GM19328 (cell line): ENCODE data around the gene CKB.

Experiments used
- ATAC-seq: cut with Tn5 transposase; IDR thresholded peaks from one replicate; pipeline ENCODE4 v1.9.1; 2021; ENCODE audit warnings: mild to moderate bottlenecking, moderate library complexity; ENCODE audit not compliant: unreplicated experiment

Gene CKB

DNA sequence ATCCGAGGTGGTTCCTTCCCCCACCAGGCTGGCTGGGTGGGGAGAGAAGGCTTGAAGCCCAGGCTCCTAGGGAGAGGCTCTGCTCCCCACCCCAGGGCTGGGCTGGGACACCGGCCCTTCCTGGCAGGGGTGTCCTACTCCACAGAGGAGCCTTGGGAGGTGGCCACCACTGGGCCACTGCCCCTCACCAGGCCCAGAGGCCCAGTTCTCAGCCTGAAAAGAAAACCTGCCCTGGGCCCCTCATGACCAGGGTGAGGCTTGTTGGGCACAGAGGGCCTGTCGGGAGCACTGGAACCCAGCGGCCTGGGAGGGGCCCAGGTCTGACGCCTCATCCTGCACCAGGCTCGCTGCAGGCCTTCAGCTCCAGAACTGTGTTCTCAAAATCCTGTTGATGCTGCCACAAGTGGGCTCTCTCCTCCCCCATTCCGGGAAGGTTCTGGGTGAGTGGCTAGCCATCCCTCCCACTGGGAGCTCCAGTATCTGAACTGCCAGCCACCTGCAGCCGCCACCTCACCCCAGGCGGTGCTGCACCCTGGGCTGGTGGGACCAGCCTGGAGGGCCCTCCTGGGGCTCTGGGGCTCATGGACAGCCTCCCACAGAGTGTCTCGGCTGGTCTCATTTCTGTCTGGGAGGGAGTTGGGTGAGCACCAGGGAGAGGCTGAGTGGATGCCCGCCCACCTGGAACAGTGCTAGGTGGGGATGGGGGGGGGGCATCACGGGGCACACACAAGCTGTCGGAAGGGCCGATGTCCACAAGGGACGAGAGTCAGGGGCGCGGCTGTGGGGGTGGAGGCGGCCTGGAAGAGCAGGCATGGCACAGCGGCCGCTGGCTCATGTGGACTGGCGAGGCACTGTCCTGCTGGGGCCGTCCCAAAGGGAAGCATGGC, 28.1 kb upstream of the CKB start:
- no peak for ATAC-seq

DNA sequence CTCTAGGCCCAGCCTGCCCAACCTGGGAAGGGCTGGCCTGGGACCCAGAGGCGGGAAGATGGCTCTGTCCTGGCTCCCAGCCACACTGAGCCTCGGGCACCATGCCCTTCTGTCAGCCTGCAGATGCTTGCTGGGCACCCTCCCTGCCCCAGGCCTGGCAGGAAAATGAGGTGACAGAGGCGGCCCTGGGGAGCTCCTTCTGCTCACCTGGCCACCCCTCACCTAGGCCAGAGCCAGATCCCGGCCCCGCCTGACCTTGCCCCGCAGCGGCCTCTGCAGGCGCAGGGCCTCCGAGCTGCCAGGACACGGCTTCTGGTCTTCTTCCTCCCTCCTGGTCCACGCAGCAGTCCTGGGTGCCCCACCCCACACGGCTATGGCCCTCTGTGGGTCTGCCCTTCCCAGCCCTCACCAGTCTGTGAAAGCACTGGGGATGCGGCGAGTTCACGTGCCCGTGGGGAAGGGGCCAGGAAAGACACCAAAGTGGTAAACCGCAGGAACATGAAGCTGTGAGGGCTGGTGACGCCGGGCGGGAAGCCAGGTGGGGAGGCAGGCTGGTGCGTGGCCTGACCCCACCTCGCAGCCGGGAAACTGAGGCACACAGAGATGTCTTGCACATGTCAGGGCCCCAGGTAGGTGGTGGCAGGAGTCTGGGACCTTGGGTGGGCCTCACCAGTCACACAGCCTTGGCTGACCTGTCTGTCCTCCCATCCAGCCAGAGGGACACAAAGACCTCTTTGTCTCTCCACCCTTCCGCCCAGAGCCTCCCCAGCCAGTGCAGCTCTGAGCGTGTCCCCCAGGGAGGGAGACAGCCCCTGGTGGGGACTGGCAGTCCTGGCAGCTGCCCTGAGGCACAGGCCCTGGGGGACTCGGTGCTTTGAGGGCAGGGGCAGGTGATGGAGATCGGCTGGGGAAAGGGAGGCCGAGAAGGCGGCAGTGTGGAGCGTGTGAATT, 27.0 kb upstream of the CKB start:
- no peak for ATAC-seq

DNA sequence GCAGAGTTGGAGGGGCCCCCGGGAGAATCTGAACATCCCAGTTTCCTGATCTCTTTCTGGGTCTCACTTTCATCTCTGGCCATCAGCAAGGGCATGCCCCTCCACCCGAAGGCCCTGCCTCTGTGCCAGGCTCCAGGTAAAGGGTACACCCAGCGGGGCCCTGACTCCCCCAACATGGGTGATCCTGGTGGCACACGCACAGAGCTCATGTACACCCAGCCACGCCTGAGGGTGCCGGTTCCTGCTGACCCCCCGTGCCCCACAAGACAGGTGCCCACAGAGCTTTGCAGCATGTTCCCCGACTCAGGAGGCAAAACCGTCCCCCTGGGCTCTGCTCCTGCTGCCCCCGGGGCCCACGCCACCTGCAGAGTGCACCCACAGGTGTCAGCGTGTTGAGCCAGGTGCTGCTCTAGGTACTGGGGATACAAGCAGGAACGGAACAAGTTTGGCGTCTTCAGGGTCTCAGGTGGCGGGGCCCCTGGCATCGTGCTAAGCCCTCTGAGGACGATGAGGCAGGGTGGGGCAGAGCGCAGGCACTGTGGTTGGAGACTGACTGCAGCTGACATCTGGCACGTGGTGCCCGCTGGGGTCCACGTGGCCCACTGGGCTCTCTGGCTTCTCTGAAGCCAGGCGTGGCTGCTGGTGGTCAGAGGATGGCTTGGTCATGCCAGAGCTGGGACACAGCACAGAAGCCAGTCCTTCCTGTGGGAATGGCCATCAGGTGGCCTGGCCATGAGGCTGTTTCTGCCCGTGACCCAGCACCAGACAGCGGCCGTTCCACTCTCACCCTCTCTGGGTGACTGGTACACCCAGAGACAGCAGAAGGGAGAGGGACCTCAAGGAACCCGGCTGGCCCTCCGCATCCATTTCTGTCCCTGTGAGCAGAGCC, 26.1 kb upstream of the CKB start:
- ATAC-seq, result no peak

DNA sequence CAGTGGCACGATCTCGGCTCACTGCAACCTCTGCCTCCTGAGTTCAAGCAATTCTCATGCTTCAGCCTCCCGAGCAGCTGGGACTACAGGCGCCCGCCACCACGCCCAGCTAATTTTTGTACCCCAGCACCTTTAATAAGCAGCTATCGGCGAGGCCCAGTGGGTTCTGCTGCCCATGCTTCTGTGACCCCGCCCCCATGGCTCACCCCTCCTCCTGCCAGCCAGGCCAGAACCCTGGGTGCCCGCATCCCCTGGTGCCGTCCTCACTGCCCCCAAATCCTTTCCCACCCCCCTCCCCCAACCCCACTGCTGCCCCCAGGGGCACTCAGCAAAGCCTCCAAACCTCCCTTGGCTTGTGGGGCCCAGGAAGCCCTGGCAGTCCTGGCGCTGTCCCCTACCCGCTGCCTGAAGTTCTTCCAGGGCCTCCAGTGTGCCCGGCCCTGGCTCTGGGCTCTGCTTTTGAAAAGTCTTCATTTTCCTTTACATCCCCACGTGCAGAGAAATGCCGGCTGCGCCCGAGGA, 25.4 kb upstream of the CKB start:
- no peak for ATAC-seq

DNA sequence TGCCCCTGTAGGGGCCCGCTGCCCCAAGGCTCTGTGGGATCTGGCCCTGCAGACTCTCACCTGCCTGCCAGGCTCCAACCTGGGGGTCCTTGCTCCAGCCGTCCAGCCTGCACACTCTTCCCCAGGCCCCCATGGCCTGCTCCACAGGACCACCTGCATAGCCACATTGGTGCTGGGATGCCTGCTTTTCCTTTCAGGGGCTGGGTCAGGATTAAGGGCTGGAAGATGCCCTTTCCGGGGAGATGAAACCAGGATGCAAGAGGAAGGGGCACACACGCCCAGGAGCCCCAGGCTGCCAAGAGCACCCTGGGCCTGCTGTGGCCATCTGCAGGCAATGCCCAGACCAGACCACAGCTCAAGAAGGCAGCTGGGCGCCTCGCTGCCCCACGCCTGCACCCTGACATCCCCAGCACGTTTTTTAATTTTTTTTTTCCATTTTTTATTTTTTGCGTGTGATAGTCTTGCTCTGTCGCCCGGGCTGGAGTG, 24.9 kb upstream of the CKB start:
- no peak for ATAC-seq

DNA sequence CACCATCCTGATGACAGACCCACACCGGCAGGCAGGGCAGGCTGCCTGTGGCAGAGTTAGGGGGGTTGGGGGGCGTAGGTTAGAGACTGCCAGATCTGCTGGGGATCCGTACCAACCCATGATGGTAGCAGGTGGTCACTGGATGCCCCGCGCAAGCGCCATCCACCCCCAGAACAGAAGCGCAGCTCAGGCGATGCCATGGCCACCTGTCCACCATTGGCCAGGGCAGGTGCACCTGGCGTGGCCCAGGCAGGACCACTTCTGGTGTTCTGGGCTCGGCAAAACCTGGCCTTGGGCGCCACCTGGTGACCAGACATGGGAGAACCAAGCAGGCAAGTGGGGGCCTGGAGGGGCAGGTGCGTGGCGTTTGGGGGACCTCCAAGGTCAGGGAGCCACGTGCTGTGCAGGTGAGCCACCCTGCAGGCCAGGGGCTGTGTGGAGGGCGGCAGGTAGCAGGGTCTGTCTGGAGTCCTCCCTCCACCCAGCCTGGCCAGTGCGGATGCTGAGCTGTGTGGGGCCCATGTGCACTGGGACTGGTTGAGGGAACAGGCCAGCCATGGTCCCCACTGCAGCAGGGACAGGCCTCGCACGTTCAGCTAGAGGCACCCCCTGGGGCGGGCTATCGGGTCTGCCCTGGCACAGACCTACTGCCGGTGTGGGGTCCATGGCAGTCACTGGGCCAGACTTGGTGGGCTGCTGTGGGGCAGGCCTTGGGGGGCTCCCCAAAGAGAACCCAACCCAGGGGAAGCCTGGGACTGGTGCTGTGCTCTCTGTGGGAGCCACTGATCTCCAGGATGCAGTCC, 24.2 kb upstream of the CKB start:
- ATAC-seq, result no peak

DNA sequence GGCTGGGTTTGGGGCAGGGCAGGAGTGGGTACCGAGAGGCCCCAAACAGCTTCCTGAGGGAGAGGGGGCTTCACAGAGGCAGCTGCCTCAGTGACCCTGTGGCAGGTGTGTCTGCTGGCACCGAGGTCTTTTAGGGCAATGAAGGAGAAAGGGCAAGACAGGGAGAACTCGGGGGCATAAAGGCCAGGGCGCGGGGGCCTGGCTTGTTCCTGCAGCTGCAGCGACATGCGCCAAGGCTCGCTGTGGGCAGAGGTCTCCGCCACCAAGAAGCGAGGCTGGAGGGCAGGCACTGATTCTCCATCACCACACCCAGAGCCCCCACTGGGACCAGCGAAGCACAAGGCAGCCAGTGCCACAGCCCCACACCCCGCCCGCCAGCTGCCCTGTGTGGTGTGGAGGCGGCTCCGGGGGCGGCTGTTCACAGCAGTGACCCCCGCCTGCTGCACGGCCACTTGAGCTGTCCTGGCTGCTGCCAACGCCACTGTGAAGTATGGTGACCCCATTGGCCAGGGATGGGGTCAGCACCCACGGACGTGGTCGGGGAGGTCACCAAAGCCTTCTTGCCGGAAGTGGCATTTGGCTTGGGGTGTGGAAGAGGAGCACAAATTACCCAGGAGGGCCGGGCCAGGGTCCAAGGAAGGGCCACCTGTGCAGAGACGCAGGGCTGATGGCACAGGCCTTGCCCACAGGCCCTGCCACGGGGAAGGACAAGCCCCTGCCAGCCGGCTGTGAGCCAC, 23.5 kb upstream of the CKB start:
- ATAC-seq, result no peak

DNA sequence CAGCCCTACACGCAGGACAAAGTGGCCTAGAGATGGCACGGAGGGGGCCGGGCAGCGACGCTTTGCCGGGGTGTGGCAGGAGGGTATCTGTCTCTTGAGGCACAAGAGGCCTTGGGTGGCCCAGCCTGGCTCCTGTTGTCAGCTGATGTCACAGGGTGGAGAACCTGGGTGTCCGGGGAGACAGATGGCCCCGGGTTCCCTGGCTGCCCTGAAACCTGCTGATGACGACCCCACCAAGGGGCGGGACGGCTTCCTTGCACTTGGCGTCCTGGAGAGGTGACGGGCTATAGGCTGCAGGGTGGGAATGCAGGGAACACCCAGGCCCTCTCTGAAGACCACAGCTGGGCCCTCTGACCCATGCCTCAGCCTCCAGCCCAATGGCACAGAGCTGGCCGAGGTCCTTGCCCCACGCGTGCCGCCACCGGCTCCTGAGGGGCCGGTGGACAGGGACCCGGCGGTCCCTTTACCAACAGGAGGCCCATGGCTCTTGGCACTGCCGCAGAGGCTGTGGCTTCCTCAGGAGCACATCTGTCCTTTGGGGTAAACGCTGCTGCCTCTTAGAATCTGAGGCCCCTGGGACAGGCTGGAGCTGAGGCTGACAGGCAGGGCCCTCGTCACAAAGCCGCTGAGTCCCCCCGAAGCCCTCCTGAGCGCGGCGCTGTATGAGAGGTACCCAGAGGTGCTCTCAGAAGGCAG, 22.7 kb upstream of the CKB start:
- no peak for ATAC-seq

DNA sequence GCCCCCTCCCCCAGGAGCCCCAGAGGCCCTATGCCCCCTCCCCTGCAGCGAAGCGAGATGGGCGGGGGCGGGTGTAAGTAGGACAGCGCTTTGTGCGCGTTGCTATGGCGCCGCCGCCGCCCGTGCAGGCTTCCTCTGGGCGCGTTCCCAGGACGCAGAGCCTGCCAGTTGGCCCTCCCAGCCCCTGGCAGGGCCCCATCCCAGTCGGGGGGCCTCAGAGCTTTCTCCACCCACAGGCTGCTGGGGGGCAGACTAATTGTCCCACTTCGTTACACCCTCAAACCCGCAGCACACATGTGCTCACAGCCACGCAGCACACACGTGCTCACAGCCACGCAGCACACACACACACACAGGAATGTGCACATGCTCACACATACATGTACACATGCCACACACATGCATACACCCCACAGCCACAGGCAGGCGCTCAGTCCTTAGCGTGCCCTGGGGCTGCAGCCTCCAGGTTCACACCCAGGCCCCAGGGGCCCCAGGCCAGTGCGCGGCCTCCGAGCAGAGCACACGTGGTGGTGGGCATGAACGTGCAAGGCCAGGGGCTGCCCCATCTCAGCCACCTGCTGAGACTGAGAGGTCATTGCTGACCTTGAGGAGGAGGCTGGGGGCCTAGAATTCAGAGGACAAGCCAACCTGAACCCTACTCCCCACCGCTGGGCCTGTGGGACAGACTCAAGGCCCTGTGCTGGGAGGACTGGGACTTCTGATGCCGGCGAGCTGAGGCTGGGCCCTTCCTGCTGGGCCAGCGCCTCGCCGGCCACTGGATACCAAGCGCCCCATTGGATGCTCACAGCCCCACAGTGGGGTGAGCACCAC, 22.0 kb upstream of the CKB start:
- no peak for ATAC-seq

DNA sequence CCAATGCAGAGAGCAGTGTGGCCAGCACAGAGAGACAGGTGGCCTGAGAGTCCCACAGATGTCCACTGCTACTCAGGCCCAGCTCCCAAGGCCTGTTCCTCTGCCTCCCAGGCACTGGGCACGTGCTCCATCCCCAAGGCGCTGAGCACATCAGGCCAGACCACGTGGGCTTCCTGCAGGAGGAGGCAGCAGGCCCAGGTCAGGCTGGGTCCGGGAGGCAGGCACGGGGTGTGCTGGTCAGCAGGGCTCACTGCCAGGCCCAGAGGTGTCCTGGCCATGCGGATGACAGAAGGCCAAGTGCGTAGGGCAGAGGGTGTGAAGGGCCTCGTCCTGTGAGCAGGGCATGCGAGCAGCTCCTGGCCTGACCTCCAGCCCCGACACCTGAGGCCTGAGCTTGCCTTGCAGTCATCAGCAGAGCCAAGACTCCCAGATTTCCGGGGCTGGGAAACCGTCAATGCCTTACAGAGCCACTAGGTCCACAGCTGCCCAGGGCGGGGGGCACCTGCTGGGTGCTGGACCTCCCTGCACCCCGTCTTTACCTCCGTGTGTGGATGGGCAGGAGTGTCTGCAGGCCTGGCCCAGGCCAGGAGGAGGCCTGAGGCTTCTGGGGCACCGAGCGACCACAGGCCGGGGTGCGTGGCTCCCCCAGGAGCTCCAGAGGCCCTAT, 21.2 kb upstream of the CKB start:
- no peak for ATAC-seq

DNA sequence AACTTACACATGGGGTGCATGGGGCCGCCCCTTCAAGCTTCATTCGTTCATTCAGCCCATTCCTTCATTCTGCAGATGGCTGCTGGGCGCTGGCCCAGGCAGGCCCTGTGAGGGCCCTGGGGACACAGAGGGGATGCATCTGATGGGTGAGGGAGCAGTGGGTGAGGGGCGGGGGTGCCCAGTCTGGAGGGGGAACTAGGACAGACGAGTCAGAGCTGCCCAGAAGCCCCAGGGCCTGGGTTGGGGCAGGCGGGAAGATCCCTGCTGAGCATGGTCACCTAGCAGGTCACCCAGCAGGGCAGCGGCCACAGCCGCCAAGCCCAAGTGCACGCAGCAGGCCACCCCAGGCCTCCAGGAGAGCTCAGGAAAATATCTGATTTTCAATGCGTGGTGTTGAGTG, 20.5 kb upstream of the CKB start:
- ATAC-seq, result no peak

DNA sequence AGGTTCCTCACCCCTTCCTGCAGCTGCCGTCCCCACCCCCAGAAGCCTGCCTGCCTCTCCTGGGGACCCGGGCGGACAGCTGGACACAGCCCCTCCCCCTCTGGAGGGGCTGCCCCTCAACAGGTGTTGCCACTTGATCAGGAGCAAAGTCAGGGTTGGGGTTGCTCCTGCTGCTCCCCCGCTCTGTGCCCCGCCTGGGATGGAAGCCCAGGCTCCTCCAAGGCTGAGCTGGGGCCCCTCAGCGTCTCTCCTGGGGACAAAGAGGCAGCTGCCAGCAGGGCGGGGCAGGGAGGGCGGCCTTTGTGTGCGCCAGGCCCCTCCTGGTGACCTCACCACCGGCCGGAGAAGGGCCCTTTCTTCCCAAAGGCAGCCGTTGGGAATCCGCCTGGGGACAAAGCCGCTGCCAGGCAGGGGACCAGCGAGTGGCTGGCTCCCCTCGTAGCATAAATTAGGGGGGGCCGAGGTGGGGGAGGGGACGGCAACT, 20.0 kb upstream of the CKB start:
- ATAC-seq, result no peak

DNA sequence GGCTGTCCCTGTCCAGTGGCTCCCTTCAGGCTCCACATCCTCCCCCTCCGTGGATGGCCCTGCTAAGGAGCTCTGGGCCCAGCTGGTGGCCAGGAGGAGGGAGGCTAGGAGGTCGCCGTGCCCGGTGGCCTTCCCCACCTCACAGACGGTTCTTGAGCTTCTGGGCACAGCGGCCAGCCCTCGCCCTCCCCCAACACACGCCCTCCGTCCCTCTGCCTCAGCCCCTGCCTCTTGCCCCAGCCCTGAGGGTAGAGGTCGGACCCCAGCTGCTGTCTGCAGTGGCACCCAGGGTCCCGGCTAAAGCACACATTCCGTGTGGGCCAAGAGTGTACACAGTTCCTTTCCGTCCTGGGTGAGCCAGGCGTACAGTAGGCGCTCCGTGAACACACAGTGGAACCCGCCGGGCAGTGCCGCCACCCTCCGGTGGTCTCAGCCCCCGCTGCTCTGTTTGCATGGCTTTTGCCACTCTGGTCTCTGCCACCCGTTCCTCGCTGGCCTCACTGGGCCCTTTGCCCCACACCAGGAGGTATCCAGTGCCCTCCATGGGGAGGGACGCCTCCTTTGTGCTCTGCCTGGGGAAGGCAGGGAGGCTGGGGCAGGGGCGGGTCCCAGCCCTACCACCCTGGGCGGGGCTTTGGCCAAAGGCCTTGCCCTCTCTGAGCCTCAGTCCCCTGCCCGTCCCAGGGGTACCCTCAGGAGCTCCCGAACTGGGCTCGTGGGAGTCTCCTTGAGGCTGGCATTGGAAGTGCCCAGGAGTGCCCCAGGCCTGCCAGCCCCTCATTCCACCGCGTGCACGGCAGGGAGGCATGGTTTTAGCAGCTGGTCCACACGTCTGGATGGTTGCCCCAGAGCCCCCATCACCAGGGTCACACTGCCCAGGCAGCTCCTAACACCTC, 19.3 kb upstream of the CKB start:
- no peak for ATAC-seq

DNA sequence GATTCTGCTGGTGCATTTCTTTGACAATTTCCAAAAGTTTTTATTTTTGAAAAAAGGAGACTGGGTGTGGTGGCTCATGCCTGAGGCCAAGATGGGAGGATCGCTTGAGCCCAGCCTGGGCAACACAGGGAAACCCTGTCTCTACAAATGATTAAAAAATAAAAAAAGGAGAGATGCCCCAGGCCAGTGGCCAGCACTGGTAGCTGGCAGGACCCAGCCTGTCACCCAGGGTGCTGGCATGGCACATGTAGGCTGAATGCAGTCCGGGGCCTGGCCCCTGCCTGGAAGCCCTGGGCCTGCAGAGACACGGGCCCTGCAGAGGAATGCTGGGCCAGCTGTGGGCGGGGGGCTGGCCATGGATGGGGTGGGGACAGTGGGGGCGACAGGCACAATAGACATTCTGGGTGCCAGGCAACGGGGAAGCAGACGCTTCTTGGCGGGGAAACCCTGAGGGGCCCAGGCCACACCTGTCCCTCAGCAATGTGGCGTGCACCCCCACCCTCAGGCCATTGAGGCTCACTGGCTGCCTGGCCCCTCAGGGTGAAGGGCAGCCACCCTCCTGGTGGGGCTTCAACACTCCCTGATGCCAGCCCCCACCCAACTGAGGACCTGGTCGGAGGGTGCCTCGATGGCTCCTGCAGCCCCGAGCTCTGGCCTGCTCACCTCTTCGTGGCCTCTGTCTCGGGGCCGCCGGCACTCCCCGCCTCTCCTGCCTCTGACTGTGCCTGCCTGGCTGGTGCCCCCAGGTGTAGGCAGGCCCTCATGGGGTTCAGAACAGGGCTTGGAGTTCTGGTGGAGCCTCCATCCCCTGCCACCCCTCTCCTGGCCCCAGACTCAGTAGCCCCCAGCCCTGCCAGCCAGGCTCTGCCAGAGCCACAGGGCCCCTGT, 18.4 kb upstream of the CKB start:
- no peak for ATAC-seq
